ENCODE data around the gene ZNF732. TPM values are rescaled to one million over a fixed set of nuclear protein-coding genes. Genes with fewer than 3 reads are reported as not detected.
"Not testable (repeated sequence)": the region's sequence is repeated elsewhere in the genome, so short reads cannot be mapped to it uniquely, and the experiment has no call there.

ZNF732 gene
- total RNA-seq, 2 experiments from 2014 or later: not detected

- Mint-ChIP-seq H3K4me3 (peak overlapping the region; percentile 91), H3K27ac (peak overlapping the region; percentile 85)
- POLR2A ChIA-PET; H3K27me3 Mint-ChIP-seq; H3K9me3 Mint-ChIP-seq; H3K36me3 Mint-ChIP-seq; ATAC-seq (ENCODE audit: low read depth); DNase-seq; H3K4me1 Mint-ChIP-seq: not testable (repeated sequence)
These were observed 63.9 kb downstream of the ZNF732 start for GRCh38 chr4:241411-241810.

GRCh38 chr4:236028-236427 is 69.2 kb downstream of the ZNF732 start:
- Mint-ChIP-seq H3K27ac (no peak overlapping the region), H3K4me1 (no peaks in the 10 kb centered on the region), H3K9me3 (peaks cover 22% of the 10 kb centered on the region), H3K4me3 (no peak overlapping the region), H3K27me3 (no peaks in the 10 kb centered on the region), H3K36me3 (peaks cover 4% of the 10 kb centered on the region)
- DNase-seq: no peak
- no peak for ATAC-seq (ENCODE audit: low read depth)
- POLR2A ChIA-PET: no interaction called here

GRCh38 chr4:234178-234577 is 71.1 kb downstream of the ZNF732 start:
- Mint-ChIP-seq H3K9me3 (peaks cover 32% of the 10 kb centered on the region), H3K27ac (no peak overlapping the region), H3K27me3 (no peaks in the 10 kb centered on the region), H3K4me1 (peaks cover 3% of the 10 kb centered on the region), H3K36me3 (peaks cover 7% of the 10 kb centered on the region), H3K4me3 (no peak overlapping the region)
- DNase-seq: no peak
- ATAC-seq (ENCODE audit: low read depth): no peak
- POLR2A ChIA-PET: no interaction called here

- POLR2A ChIA-PET: no interaction called here
- H3K36me3 Mint-ChIP-seq: peaks cover 3% of the 10 kb centered on the region
- H3K27ac Mint-ChIP-seq: no peak overlapping the region
- no peak overlapping the region for H3K4me3 Mint-ChIP-seq
- ATAC-seq (ENCODE audit: low read depth) (no peak), DNase-seq (no peak)
- peaks cover 22% of the 10 kb centered on the region for H3K9me3 Mint-ChIP-seq
- no peaks in the 10 kb centered on the region for H3K27me3 Mint-ChIP-seq
- no peaks in the 10 kb centered on the region for H3K4me1 Mint-ChIP-seq
These were observed 81.3 kb downstream of the ZNF732 start for GRCh38 chr4:223913-224497.

Small RNA genes lying within 50 kb of the gene (microRNA-seq; reads per million reads assigned to microRNA genes)
- not detected for gene MIR571

Other genes with a start within 250 kb of the ZNF732 start
- gene ZNF718, start 181.0 kb downstream of the ZNF732 start, total RNA-seq: 10 to 100 TPM; 20.8 to 21.6 TPM
- gene ZNF141, start 32.3 kb upstream of the ZNF732 start, total RNA-seq: 10 to 100 TPM; 42.1 to 43.4 TPM
- 10 to 100 TPM; 46.4 to 49.7 TPM for gene ZNF721, start 193.7 kb upstream of the ZNF732 start, total RNA-seq
- 10 to 100 TPM; 71.6 to 80.4 TPM for gene PIGG, start 193.7 kb upstream of the ZNF732 start, total RNA-seq